Neural cell (in vitro differentiated cells): ENCODE data around the gene PIP4K2C. TPM values are rescaled to one million over a fixed set of nuclear protein-coding genes. Genes with fewer than 3 reads are reported as not detected.
"Not testable (repeated sequence)": the region's sequence is repeated elsewhere in the genome, so short reads cannot be mapped to it uniquely, and the experiment has no call there.

ENCODE experiments used
- H2AFZ ChIP-seq: fragments of 200-600, 300-800 bp; sonication (generic), shearing (Covaris generic); 2 replicates; pipeline ENCODE4 v1.6.0; 2014; ENCODE audit warnings: low read depth, mild to moderate bottlenecking, antibody characterized with exemption, low read length, moderate library complexity
- H3F3A ChIP-seq: fragments of 200-600 bp; shearing (Covaris generic); 2 replicates; pipeline ENCODE4 v1.6.1; 2016; ENCODE audit warnings: mild to moderate bottlenecking, moderate library complexity, mixed read lengths, antibody characterized with exemption, low read length; ENCODE audit not compliant: insufficient read depth, poor library complexity, severe bottlenecking
- H3K27ac ChIP-seq: fragments of 200-600, 300-800 bp; sonication (generic), shearing (Covaris generic); 2 replicates; pipeline ENCODE4 v1.5.1; 2014; ENCODE audit warnings: mild to moderate bottlenecking, low read length, moderate library complexity
- H3K27me3 ChIP-seq: fragments of 300-800, 200-600 bp; sonication (generic), shearing (Covaris generic); 2 replicates; pipeline ENCODE4 v1.6.0; 2014; ENCODE audit warnings: mild to moderate bottlenecking, low read depth, low read length, moderate library complexity; ENCODE audit not compliant: insufficient read depth
- H3K36me3 ChIP-seq: fragments of 300-800, 200-600 bp; sonication (generic), shearing (Covaris generic); 2 replicates; pipeline ENCODE4 v1.5.1; 2014; ENCODE audit warnings: mild to moderate bottlenecking, antibody characterized with exemption, low read length, moderate library complexity; ENCODE audit not compliant: insufficient read depth
- H3K4me2 ChIP-seq: fragments of 300-800, 200-600 bp; sonication (generic), shearing (Covaris generic); 2 replicates; pipeline ENCODE4 v1.6.0; 2014; ENCODE audit warnings: mild to moderate bottlenecking, low read length
- H3K4me3 ChIP-seq: fragments of 300-800, 200-600 bp; sonication (generic), shearing (Covaris generic); 2 replicates; pipeline ENCODE4 v1.5.1; 2014; ENCODE audit warnings: mild to moderate bottlenecking, low read length, moderate library complexity
- H3K79me2 ChIP-seq: fragments of 200-600 bp; shearing (Covaris generic); replicated peaks from 2 replicates; pipeline ENCODE4 v1.6.0; 2014; ENCODE audit warnings: mild to moderate bottlenecking, low read length, moderate library complexity; ENCODE audit not compliant: insufficient read depth
- H3K9ac ChIP-seq: fragments of 300-800, 200-600 bp; sonication (generic), shearing (Covaris generic); 2 replicates; pipeline ENCODE4 v1.6.1; 2016; ENCODE audit warnings: mild to moderate bottlenecking, low read length, mixed read lengths
- H3K9me2 ChIP-seq: fragments of 200-600 bp; shearing (Covaris generic); 2 replicates; pipeline ENCODE4 v1.6.1; 2016; ENCODE audit warnings: mild to moderate bottlenecking, low read length, mixed read lengths; ENCODE audit not compliant: insufficient read depth
- H3K9me3 ChIP-seq: fragments of 200-600, 300-800 bp; sonication (generic), shearing (Covaris generic); 2 replicates; pipeline ENCODE4 v1.6.1; 2016; ENCODE audit warnings: mild to moderate bottlenecking, mixed run types, low read length, moderate library complexity, mixed read lengths
- H4K20me1 ChIP-seq: fragments of 200-600 bp; shearing (Covaris generic); 2 replicates; pipeline ENCODE4 v1.6.1; 2016; ENCODE audit warnings: mild to moderate bottlenecking, mixed run types; ENCODE audit not compliant: insufficient read depth
- EP300 ChIP-seq: fragments of 450-650 bp; conservative IDR thresholded peaks from 2 replicates; pipeline ENCODE4 v1.6.1; 2014; ENCODE audit warnings: antibody characterized with exemption, mild to moderate bottlenecking, moderate library complexity; ENCODE audit not compliant: poor library complexity, severe bottlenecking
- EZH2 ChIP-seq: fragments of 200-600, 300-800 bp; shearing (Covaris generic), sonication (generic); IDR thresholded peaks from 2 replicates; pipeline ENCODE4 v1.6.1; 2014; ENCODE audit warnings: antibody characterized with exemption, low read length, borderline replicate concordance, mild to moderate bottlenecking; ENCODE audit not compliant: insufficient read depth, poor library complexity, severe bottlenecking
- MXI1 ChIP-seq: fragments of 450-650 bp; conservative IDR thresholded peaks from 2 replicates; pipeline ENCODE4 v1.6.1; 2014; ENCODE audit warnings: antibody characterized with exemption, mild to moderate bottlenecking; ENCODE audit not compliant: poor library complexity, severe bottlenecking
- POLR2AphosphoS5 ChIP-seq: IDR thresholded peaks from 2 replicates; pipeline ENCODE4 v1.6.1; 2012
- RAD21 ChIP-seq: fragments of 450-650 bp; conservative IDR thresholded peaks from 2 replicates; pipeline ENCODE4 v1.6.1; 2014; ENCODE audit warnings: antibody characterized with exemption, mild to moderate bottlenecking, moderate library complexity
- SMC3 ChIP-seq: fragments of 450-650 bp; conservative IDR thresholded peaks from 2 replicates; pipeline ENCODE4 v1.6.1; 2014; ENCODE audit warnings: antibody characterized with exemption, mild to moderate bottlenecking, moderate library complexity; ENCODE audit not compliant: poor library complexity
- TAF1 ChIP-seq: IDR thresholded peaks from 2 replicates; pipeline ENCODE4 v1.6.1; 2012; ENCODE audit warnings: low read depth
- polyA plus RNA-seq: library from polyadenylated mRNA; depleted of rRNA; stranded (reverse); fragments of >200 nt; gene quantifications from 2 replicates; pipeline ENCODE4 v1.2.3, GENCODE V29; 2014
- TF ChIP-seq, protein P1 (sequence below): IDR thresholded peaks from 2 replicates; pipeline ENCODE4 v1.6.1; 2012; ENCODE audit warnings: borderline replicate concordance
- TF ChIP-seq, protein P2 (sequence below): fragments of 450-650 bp; IDR thresholded peaks from 2 replicates; pipeline ENCODE4 v1.5.1; 2014; ENCODE audit warnings: antibody characterized with exemption, mild to moderate bottlenecking, moderate library complexity; ENCODE audit not compliant: poor library complexity, severe bottlenecking

The PIP4K2C gene
- polyA plus RNA-seq, 1 donor from 2014 or later: 22.1 TPM

DNA sequence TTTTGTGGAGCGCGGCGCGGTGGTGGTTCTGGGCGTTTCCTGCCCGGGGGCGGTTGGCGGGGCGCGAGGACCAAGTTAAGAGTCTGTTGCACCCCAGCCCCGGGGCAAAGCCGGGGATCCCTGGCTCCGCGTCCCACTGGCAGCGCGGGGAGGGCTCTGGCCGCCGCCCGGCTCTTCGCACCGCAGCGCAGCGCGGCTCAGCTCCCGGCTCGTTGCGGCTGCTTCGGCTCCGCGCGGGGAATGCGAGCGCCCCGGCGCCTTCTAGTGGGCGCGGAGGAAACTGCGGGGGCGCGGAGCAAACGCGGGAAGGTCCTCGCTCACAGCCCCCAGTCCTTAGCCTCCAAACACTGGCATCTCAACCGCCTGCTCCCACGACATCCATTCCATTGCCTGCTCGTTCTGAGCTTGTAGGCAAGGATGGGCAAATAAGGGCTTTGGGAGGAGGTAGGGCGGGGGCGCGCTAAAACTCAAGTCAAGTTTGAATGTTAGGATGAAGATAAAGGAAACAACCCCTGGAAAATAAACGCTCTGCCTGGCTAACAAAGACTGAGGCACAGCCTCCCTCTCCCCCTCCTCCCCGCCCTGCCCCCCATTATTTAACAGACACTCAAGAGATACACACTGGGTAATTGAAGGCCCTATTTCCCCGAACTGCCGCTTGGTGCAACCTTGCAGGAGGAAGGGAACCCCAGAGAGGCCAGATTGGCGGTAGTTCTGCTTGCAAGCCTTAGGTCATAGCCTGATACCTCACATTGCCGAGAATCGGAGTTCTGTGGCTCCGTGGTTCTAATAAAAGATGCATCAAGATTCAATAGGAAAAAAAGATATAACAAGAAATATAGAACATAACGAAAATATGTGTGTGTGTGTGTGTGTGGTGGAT, 42.2 kb downstream of the PIP4K2C start, which contains the start of gene B4GALNT1:
TSS of gene B4GALNT1 (minus strand) at position 244 of the 883 bp plus-strand sequence. CDS start 1,069 bp downstream, outside the sequence.
- H3K9me2 ChIP-seq: no peaks in the 10 kb centered on the region
- H3K27me3 ChIP-seq: peaks cover 32% of the 10 kb centered on the region
- peak within 1 kb of the TSS; percentile 94 for H3K9ac ChIP-seq
- H3K27ac ChIP-seq: peak within 1 kb of the TSS; percentile 82
- peak within 1 kb of the TSS; percentile 97 for H3K4me3 ChIP-seq
- no peaks in the 10 kb centered on the region for H4K20me1 ChIP-seq
- peak; percentile 42 for TF ChIP-seq EP300
- peak; percentile 78 for TF ChIP-seq TAF1
- TF ChIP-seq, protein P1, sequence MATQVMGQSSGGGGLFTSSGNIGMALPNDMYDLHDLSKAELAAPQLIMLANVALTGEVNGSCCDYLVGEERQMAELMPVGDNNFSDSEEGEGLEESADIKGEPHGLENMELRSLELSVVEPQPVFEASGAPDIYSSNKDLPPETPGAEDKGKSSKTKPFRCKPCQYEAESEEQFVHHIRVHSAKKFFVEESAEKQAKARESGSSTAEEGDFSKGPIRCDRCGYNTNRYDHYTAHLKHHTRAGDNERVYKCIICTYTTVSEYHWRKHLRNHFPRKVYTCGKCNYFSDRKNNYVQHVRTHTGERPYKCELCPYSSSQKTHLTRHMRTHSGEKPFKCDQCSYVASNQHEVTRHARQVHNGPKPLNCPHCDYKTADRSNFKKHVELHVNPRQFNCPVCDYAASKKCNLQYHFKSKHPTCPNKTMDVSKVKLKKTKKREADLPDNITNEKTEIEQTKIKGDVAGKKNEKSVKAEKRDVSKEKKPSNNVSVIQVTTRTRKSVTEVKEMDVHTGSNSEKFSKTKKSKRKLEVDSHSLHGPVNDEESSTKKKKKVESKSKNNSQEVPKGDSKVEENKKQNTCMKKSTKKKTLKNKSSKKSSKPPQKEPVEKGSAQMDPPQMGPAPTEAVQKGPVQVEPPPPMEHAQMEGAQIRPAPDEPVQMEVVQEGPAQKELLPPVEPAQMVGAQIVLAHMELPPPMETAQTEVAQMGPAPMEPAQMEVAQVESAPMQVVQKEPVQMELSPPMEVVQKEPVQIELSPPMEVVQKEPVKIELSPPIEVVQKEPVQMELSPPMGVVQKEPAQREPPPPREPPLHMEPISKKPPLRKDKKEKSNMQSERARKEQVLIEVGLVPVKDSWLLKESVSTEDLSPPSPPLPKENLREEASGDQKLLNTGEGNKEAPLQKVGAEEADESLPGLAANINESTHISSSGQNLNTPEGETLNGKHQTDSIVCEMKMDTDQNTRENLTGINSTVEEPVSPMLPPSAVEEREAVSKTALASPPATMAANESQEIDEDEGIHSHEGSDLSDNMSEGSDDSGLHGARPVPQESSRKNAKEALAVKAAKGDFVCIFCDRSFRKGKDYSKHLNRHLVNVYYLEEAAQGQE: peak; percentile 82
- peak; percentile 81 for TF ChIP-seq SMC3
- TF ChIP-seq EZH2: no peak
- peak; percentile 75 for TF ChIP-seq POLR2AphosphoS5
- peak; percentile 61 for TF ChIP-seq MXI1
- peak; percentile 70 for TF ChIP-seq RAD21
- TF ChIP-seq, protein P2, sequence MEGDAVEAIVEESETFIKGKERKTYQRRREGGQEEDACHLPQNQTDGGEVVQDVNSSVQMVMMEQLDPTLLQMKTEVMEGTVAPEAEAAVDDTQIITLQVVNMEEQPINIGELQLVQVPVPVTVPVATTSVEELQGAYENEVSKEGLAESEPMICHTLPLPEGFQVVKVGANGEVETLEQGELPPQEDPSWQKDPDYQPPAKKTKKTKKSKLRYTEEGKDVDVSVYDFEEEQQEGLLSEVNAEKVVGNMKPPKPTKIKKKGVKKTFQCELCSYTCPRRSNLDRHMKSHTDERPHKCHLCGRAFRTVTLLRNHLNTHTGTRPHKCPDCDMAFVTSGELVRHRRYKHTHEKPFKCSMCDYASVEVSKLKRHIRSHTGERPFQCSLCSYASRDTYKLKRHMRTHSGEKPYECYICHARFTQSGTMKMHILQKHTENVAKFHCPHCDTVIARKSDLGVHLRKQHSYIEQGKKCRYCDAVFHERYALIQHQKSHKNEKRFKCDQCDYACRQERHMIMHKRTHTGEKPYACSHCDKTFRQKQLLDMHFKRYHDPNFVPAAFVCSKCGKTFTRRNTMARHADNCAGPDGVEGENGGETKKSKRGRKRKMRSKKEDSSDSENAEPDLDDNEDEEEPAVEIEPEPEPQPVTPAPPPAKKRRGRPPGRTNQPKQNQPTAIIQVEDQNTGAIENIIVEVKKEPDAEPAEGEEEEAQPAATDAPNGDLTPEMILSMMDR: peak; percentile 97
- peaks cover 3% of the 10 kb centered on the region for H3F3A ChIP-seq
- H3K4me2 ChIP-seq: peak within 1 kb of the TSS; percentile 93
- no peaks in the 10 kb centered on the region for H3K9me3 ChIP-seq
- peaks cover 7% of the 10 kb centered on the region for H3K79me2 ChIP-seq
- peaks cover 13% of the 10 kb centered on the region for H3K36me3 ChIP-seq
- H2AFZ ChIP-seq: peak within 1 kb of the TSS; percentile 70

DNA sequence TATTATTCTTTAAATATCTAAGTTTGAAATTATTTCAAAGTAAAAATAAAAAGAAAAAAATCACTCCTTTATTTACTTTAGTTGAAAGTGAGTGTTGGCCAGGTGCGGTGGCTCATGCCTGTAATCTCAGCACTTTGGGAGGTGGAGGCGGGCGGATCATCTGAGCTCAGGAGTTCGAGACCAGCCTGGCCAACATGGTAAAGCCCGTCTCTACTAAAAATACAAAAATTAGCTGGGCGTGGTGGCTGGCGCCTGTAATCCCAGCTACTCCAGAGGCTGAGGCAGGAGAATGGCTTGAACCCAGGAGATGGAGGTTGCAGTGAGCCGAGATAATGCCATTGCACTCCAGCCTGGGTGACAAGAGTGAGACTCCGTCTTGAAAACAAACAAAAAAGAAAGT, 45.7 kb downstream of the PIP4K2C start:
- H3K27me3 ChIP-seq: not testable (repeated sequence)

More for the DNA sequence above, 45.7 kb downstream of the PIP4K2C start:
- H3K9me3 ChIP-seq, H3K9me2 ChIP-seq, H3F3A ChIP-seq, H3K27ac ChIP-seq, H3K9ac ChIP-seq, H2AFZ ChIP-seq, H3K79me2 ChIP-seq, H3K4me2 ChIP-seq, H3K4me3 ChIP-seq, H4K20me1 ChIP-seq, H3K36me3 ChIP-seq: not testable (repeated sequence)
